Hepatocyte (in vitro differentiated cells): ENCODE data around the gene ANO9. TPM values are rescaled to one million over a fixed set of nuclear protein-coding genes. Genes with fewer than 3 reads are reported as not detected.
"Not testable (repeated sequence)": the region's sequence is repeated elsewhere in the genome, so short reads cannot be mapped to it uniquely, and the experiment has no call there.

Experiments used
- DNase-seq: peaks from one replicate; pipeline ENCODE4 v3.0.0-alpha.2; 2016; ENCODE audit warnings: low spot score
- H2AFZ ChIP-seq: fragments of 200-600 bp; sonication (generic); 2 replicates; pipeline ENCODE4 v1.6.0; 2016; ENCODE audit warnings: antibody characterized with exemption, mild to moderate bottlenecking
- H3K27ac ChIP-seq: fragments of 200-600 bp; sonication (generic); 2 replicates; pipeline ENCODE4 v1.5.1; 2016; ENCODE audit warnings: mild to moderate bottlenecking
- H3K27me3 ChIP-seq: fragments of 200-600 bp; sonication (generic); 2 replicates; pipeline ENCODE4 v1.6.1; 2016
- H3K36me3 ChIP-seq: fragments of 200-600 bp; sonication (generic); replicated peaks from 2 replicates; pipeline ENCODE4 v1.5.1; 2016; ENCODE audit warnings: low read depth; ENCODE audit not compliant: insufficient read depth
- H3K4me1 ChIP-seq: fragments of 200-600 bp; sonication (generic); 2 replicates; pipeline ENCODE4 v1.5.1; 2016; ENCODE audit warnings: mild to moderate bottlenecking, moderate library complexity; ENCODE audit not compliant: insufficient read depth
- H3K4me2 ChIP-seq: fragments of 200-600 bp; sonication (generic); 2 replicates; pipeline ENCODE4 v1.6.0; 2016
- H3K4me3 ChIP-seq: fragments of 200-600 bp; sonication (generic); 2 replicates; pipeline ENCODE4 v1.5.1; 2016; ENCODE audit warnings: mild to moderate bottlenecking
- H3K79me2 ChIP-seq: fragments of 200-600 bp; sonication (generic); 2 replicates; pipeline ENCODE4 v1.6.0; 2017; ENCODE audit warnings: mild to moderate bottlenecking
- H3K9me2 ChIP-seq: fragments of 200-600 bp; sonication (generic); replicated peaks from 2 replicates; pipeline ENCODE4 v1.6.0; 2017; ENCODE audit warnings: mild to moderate bottlenecking; ENCODE audit not compliant: insufficient read depth
- H3K9me3 ChIP-seq: fragments of 200-600 bp; sonication (generic); 2 replicates; pipeline ENCODE4 v1.5.1; 2016; ENCODE audit warnings: low read depth, mild to moderate bottlenecking
- H4K20me1 ChIP-seq: fragments of 200-600 bp; sonication (generic); 2 replicates; pipeline ENCODE4 v1.6.0; 2016; ENCODE audit warnings: mild to moderate bottlenecking; ENCODE audit not compliant: insufficient read depth, poor library complexity, severe bottlenecking
- EZH2 ChIP-seq: fragments of 200-600 bp; sonication (generic); IDR thresholded peaks from 2 replicates; pipeline ENCODE4 v1.6.1; 2016; ENCODE audit warnings: antibody characterized with exemption, mild to moderate bottlenecking, borderline replicate concordance
- EZH2phosphoT487 ChIP-seq: fragments of 200-600 bp; sonication (generic); IDR thresholded peaks from one replicate; pipeline ENCODE4 v1.6.1; 2018; ENCODE audit warnings: antibody characterized with exemption, mild to moderate bottlenecking, low read depth, moderate library complexity; ENCODE audit not compliant: unreplicated experiment, severe bottlenecking
- WGBS: methylation state at CpG from one replicate; pipeline ENCODE4 v1.1.6; 2016; ENCODE audit warnings: low lambda C conversion rate; ENCODE audit errors: missing lambda C conversion rate; 5-methylcytosine and 5-hydroxymethylcytosine counted together
- polyA plus RNA-seq: library from polyadenylated mRNA; unstranded; fragments of >200 nt; fragmentation: Nextera tagmentation; extraction: Ambion mirVana; gene quantifications from 2 replicates; pipeline ENCODE4 v1.2.1, GENCODE V29; 2016
- total RNA-seq: library from RNA; depleted of rRNA; stranded (reverse); fragments of >200 nt; gene quantifications from 2 replicates; pipeline ENCODE4 v1.2.3, GENCODE V29; 2014
- TF ChIP-seq, protein P1 (sequence below): fragments of 200-600 bp; sonication (generic); IDR thresholded peaks from 2 replicates; pipeline ENCODE4 v1.5.1; 2016; ENCODE audit warnings: antibody characterized with exemption, mild to moderate bottlenecking; ENCODE audit not compliant: poor library complexity

Gene ANO9
- total and polyA plus RNA-seq, 2 experiments from 2014 or later = 21.2 to 35.7 TPM

DNA sequence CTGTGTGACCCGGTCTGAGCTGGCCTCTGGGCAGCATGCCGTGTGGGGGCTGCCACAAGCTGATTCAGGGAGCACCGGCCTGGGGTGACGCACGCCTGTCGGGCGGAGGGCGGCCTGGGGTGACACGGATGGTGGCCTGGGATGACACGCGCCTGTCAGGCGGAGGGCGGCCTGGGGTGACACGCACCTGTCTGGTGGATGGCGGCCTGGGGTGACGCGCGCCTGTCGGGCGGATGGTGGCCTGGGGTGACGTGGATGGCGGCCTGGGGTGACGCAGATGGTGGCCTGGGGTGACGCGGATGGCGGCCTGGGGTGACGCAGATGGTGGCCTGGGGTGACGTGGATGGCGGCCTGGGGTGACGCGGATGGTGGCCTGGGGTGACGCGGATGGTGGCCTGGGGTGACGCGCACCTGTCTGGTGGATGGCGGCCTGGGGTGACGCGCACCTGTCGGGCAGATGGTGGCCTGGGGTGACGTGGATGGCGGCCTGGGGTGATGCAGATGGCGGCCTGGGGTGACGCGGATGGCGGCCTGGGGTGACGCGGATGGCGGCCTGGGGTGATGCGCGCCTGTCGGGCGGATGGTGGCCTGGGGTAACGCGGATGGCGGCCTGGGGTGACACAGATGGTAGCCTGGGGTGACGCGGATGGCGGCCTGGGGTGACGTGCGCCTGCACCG is 29.8 kb upstream of the ANO9 start:
- Histone ChIP-seq H3K27me3 (no peaks in the 10 kb centered on the region), H3K79me2 (peaks cover 24% of the 10 kb centered on the region), H3K4me2 (no peak overlapping the region), H3K9me3 (no peaks in the 10 kb centered on the region), H3K27ac (no peak overlapping the region), H3K9me2 (no peaks in the 10 kb centered on the region), H3K4me1 (peaks cover 8% of the 10 kb centered on the region), H4K20me1 (no peaks in the 10 kb centered on the region), H3K36me3 (no peaks in the 10 kb centered on the region), H2AFZ (no peak overlapping the region), H3K4me3 (no peak overlapping the region)
- 97% methylated on average over 18 of the region's 61 CpGs for WGBS
- TF ChIP-seq EZH2phosphoT487 (no peak), EZH2 (no peak)
- TF ChIP-seq, protein P1, sequence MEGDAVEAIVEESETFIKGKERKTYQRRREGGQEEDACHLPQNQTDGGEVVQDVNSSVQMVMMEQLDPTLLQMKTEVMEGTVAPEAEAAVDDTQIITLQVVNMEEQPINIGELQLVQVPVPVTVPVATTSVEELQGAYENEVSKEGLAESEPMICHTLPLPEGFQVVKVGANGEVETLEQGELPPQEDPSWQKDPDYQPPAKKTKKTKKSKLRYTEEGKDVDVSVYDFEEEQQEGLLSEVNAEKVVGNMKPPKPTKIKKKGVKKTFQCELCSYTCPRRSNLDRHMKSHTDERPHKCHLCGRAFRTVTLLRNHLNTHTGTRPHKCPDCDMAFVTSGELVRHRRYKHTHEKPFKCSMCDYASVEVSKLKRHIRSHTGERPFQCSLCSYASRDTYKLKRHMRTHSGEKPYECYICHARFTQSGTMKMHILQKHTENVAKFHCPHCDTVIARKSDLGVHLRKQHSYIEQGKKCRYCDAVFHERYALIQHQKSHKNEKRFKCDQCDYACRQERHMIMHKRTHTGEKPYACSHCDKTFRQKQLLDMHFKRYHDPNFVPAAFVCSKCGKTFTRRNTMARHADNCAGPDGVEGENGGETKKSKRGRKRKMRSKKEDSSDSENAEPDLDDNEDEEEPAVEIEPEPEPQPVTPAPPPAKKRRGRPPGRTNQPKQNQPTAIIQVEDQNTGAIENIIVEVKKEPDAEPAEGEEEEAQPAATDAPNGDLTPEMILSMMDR = no peak
- DNase-seq = no peak

DNA sequence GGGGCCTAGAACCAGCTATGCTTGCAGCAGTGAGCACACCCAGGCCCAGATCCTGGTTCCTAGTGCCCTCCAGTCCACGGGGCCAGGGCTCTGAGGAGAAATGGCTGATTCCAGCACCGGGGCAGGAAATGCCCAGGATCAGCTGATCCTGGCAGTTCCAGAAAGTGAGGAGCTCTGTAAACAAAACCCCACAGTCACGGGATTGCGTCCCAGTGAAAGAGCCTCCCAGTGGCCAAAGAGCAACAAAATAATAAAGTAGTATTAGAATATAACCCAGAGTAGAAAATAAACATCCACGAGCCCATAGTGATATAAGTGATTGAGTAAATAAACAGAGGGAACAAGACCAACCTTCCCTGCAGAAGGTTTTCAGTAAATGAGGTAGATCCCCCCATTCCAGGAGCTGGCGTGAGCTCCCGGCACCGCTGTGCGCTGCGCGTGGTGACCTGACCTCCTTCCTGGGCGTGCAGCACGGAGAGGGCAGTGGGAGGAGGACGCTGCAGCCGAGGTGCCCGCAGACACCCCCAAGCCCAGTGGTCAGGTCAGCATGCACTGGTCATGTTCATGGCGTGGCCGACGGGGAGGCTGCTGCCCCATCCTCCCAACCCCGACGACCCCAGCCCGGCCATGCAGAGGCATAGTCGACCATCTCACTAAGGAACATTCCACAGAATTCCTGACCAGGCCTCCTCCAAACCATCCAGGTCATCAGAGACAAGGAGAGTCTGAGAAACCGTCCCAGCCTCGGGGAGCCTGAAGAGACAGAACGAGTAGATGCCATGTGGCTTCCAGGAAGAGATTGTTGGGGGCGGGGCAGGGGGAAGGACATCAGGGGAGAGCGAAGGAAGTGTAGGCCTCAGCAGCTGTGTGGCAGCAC is 28.1 kb upstream of the ANO9 start:
- no peak overlapping the region for H3K4me3 ChIP-seq
- H3K9me2 ChIP-seq = no peaks in the 10 kb centered on the region
- no peaks in the 10 kb centered on the region for H3K9me3 ChIP-seq
- H3K4me1 ChIP-seq = peaks cover 8% of the 10 kb centered on the region
- WGBS = 73% methylated on average over 26 of the region's 28 CpGs
- TF ChIP-seq, protein P1 = peak; percentile 34
- TF ChIP-seq EZH2phosphoT487 = no peak
- peaks cover 14% of the 10 kb centered on the region for H3K79me2 ChIP-seq
- no peak overlapping the region for H2AFZ ChIP-seq
- peak; percentile 91 for DNase-seq
- H3K36me3 ChIP-seq = no peaks in the 10 kb centered on the region
- H3K27ac ChIP-seq = peak overlapping the region; percentile 93
- H3K4me2 ChIP-seq = peak overlapping the region; percentile 72
- no peaks in the 10 kb centered on the region for H4K20me1 ChIP-seq
- H3K27me3 ChIP-seq = no peaks in the 10 kb centered on the region

DNA sequence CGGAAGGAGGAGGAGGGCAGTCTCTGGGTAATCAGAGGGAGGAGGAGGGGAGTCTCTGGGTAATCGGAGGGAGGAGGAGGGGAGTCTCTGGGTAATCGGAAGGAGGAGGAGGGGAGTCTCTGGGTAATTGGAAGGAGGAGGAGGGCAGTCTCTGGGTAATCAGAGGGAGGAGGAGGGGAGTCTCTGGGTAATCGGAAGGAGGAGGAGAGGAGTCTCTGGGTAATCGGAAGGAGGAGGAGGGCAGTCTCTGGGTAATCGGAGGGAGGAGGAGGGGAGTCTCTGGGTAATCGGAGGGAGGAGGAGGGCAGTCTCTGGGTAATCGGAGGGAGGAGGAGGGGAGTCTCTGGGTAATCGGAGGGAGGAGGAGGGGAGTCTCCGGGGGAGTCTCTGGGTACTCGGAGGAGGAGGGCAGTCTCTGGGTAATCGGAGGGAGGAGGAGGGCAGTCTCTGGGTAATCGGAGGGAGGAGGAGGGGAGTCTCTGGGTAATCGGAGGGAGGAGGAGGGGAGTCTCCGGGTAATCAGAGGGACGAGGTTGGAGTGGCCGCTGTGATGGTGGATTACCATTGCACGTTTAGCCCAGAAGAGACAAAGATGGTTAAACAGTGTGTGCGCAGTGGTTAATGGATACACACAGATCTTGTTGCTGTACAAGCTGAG is 27.3 kb upstream of the ANO9 start:
- not testable (repeated sequence) for H2AFZ ChIP-seq, H3K9me2 ChIP-seq, H3K36me3 ChIP-seq, H4K20me1 ChIP-seq, H3K4me3 ChIP-seq, H3K9me3 ChIP-seq, H3K27me3 ChIP-seq, DNase-seq, H3K4me1 ChIP-seq
- WGBS = 54% methylated on average over 6 of the region's 19 CpGs
- Histone ChIP-seq H3K4me2 (peak overlapping the region; percentile 72), H3K79me2 (peaks cover 15% of the 10 kb centered on the region), H3K27ac (peak overlapping the region; percentile 93)

DNA sequence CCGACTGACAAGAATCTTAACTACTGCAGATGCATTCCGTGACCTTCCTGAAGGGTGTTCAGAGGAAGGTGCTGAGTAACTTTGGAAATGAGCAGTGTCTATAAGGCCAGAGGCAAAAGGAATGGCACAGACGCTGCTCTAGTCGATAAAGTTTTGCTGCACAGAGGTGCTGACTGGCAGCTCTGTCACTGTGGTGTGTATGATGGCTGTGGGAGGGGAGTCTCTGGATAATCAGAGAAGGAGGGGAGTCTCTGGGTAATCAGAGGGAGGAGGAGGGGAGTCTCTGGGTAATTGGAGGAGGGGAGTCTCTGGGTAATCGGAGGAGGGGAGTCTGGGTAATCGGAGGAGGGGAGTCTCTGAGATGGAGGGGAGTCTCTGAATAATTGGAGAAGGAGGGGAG is 26.7 kb upstream of the ANO9 start:
- H3K9me3 ChIP-seq = no peaks in the 10 kb centered on the region
- no peak overlapping the region for H3K4me2 ChIP-seq
- no peaks in the 10 kb centered on the region for H3K27me3 ChIP-seq
- H3K27ac ChIP-seq = peak overlapping the region; percentile 93
- H4K20me1 ChIP-seq = no peaks in the 10 kb centered on the region
- 72% methylated on average over 6 of the region's 6 CpGs for WGBS
- H3K36me3 ChIP-seq = no peaks in the 10 kb centered on the region
- no peak overlapping the region for H3K4me3 ChIP-seq
- DNase-seq = no peak
- no peak for TF ChIP-seq EZH2phosphoT487
- TF ChIP-seq, protein P1 = no peak
- no peak for TF ChIP-seq EZH2
- no peak overlapping the region for H2AFZ ChIP-seq
- peaks cover 18% of the 10 kb centered on the region for H3K79me2 ChIP-seq
- no peaks in the 10 kb centered on the region for H3K9me2 ChIP-seq
- peaks cover 8% of the 10 kb centered on the region for H3K4me1 ChIP-seq
